Glutamatergic neuron (in vitro differentiated cells): ENCODE data around the gene TCTN1. TPM values are rescaled to one million over a fixed set of nuclear protein-coding genes. Genes with fewer than 3 reads are reported as not detected.

Source experiments
- DNase-seq: peaks from one replicate; pipeline ENCODE4 v3.0.0; 2022
- H3K27ac Mint-ChIP-seq: one replicate; pipeline ENCODE4 v1.8.0; 2020; ENCODE audit warnings: mild to moderate bottlenecking, mixed read lengths, inconsistent platforms; ENCODE audit not compliant: unreplicated experiment
- H3K27me3 Mint-ChIP-seq: one replicate; pipeline ENCODE4 v1.8.0; 2020; ENCODE audit warnings: mild to moderate bottlenecking, moderate library complexity, mixed read lengths, inconsistent platforms; ENCODE audit not compliant: unreplicated experiment
- H3K36me3 Mint-ChIP-seq: one replicate; pipeline ENCODE4 v1.8.0; 2020; ENCODE audit warnings: mild to moderate bottlenecking, mixed read lengths, inconsistent platforms; ENCODE audit not compliant: unreplicated experiment
- H3K4me1 Mint-ChIP-seq: one replicate; pipeline ENCODE4 v1.8.0; 2020; ENCODE audit warnings: mild to moderate bottlenecking, low read depth, mixed read lengths, inconsistent platforms; ENCODE audit not compliant: unreplicated experiment
- H3K4me3 Mint-ChIP-seq: one replicate; pipeline ENCODE4 v1.8.0; 2020; ENCODE audit warnings: mild to moderate bottlenecking, mixed read lengths, inconsistent platforms; ENCODE audit not compliant: unreplicated experiment
- H3K9me3 Mint-ChIP-seq: one replicate; pipeline ENCODE4 v1.8.0; 2020; ENCODE audit warnings: mild to moderate bottlenecking, moderate library complexity, mixed read lengths, inconsistent platforms; ENCODE audit not compliant: unreplicated experiment
- CTCF ChIP-seq: fragments of 200-600 bp; sonication (generic); IDR thresholded peaks from one replicate; pipeline ENCODE4 v1.5.0; 2021; ENCODE audit not compliant: partially characterized antibody, unreplicated experiment
- total RNA-seq: library from RNA; stranded (reverse); fragmentation: NEBNext Ultra II Directional; extraction: Animal tissue kit (Norgen Biotek cat#: 25700); gene quantifications from one replicate; pipeline ENCODE4 v1.2.1, GENCODE V29; 2021; ENCODE audit not compliant: unreplicated experiment

TCTN1 gene
- total RNA-seq, 1 donor from 2014 or later, result 21.8 TPM

DNA sequence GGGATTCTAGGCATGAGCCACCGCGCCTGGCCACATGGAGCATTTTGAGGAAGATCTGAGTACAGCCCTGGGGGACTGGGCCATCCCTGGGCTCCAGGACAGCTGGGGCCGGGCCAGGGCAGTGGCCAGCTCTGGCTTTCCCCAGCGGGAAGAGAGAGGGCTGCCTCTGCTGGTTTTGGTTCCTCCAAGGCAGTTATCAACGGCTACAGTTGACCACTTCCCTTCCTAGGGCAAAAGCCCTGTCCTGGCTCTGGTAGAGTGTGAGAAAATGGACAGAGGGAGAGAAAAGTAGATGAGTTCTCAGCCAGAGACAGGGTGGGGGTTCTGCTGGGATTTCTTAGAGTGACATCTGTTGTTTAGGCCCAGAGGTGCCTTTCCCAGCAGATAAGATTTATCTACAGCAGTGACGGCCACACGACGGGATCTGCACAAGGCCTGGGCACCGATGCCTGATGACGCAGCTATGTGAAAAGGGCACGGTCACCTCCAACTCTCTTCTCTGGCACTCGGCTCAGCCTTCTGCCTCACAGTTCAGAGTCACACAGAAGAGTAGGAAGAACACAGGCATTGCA lies 80.5 kb downstream of the TCTN1 start:
- Mint-ChIP-seq H3K4me3 (no peak overlapping the region), H3K27me3 (peaks cover 19% of the 10 kb centered on the region), H3K9me3 (peaks cover 2% of the 10 kb centered on the region), H3K36me3 (no peaks in the 10 kb centered on the region), H3K27ac (no peak overlapping the region), H3K4me1 (peaks cover 3% of the 10 kb centered on the region)
- no peak for DNase-seq
- no peak for TF ChIP-seq CTCF

GRCh38 chr12:110696283-110696682 lies 82.4 kb downstream of the TCTN1 start:
- H3K36me3 Mint-ChIP-seq, result no peaks in the 10 kb centered on the region
- no peak overlapping the region for H3K27ac Mint-ChIP-seq
- H3K27me3 Mint-ChIP-seq, result peaks cover 10% of the 10 kb centered on the region

DNA sequence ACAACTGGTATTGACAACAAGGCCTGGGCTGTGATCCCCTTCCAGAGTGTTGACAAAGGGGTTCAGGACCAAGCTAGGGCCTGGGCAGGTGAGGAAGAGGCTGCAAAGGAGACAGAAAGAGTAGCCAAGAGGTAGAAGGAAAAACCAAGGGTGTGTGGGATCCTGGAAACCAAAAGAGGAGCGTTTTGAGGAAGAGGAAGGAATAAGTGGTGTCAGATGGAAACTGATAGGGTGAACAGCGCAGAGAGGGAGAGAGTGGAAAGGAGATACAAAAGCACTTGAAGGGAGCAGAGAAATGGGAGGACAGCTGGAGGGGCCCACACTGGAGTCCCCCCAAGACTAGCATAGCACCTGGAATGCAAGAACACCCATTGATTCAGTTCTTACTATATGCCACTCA lies 83.3 kb downstream of the TCTN1 start:
- Mint-ChIP-seq H3K27me3 (peaks cover 4% of the 10 kb centered on the region), H3K4me3 (no peak overlapping the region), H3K36me3 (no peaks in the 10 kb centered on the region), H3K9me3 (peaks cover 3% of the 10 kb centered on the region), H3K27ac (no peak overlapping the region), H3K4me1 (peaks cover 3% of the 10 kb centered on the region)
- no peak for DNase-seq
- no peak for TF ChIP-seq CTCF

More at GRCh38 chr12:110696283-110696682, 82.4 kb downstream of the TCTN1 start:
- peaks cover 3% of the 10 kb centered on the region for H3K4me1 Mint-ChIP-seq
- TF ChIP-seq CTCF, result no peak
- H3K9me3 Mint-ChIP-seq, result peaks cover 2% of the 10 kb centered on the region
- H3K4me3 Mint-ChIP-seq, result no peak overlapping the region
- no peak for DNase-seq

DNA sequence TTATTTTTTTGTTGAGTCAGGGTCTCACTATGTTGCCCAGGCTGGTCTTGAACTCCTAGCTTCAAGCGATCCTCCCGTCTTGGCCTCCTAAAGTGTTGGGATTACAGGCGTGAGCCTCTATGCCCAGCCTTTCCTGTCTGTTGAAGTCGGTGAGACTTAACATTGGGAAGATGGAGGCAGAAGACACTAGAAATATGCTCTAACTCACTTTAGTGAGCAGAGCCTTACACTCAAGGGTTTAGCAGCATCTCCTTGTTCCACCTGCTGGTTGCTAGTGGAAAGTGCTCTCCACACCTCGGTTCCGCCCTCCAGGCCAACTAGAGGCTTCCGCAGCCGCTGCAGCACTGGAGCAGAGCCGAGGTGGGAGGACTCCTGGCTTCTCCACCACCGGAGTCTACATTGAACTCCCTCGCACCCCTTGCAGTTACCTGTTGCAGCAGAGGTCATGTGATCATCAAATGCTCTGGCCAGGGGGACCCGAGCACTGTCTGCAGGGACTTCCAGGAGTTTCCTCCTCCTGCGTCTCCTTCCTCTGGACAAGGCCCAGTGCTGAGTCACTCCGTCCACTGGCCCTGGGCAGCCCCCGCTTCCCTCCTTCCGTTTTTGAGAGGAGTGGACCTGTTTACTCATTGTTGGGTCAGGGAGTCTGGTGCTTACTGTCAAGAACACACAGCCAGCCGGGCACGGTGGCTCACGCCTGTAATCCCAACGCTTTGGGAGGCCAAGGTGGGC lies 84.4 kb downstream of the TCTN1 start:
- peaks cover 4% of the 10 kb centered on the region for H3K27me3 Mint-ChIP-seq
- H3K27ac Mint-ChIP-seq, result no peak overlapping the region
- peak; percentile 69 for DNase-seq
- peaks cover 3% of the 10 kb centered on the region for H3K4me1 Mint-ChIP-seq
- no peak overlapping the region for H3K4me3 Mint-ChIP-seq
- H3K36me3 Mint-ChIP-seq, result no peaks in the 10 kb centered on the region
- peaks cover 3% of the 10 kb centered on the region for H3K9me3 Mint-ChIP-seq
- peak; percentile 50 for TF ChIP-seq CTCF

Other genes starting within 250 kb of the TCTN1 start
- 93.7 TPM for gene ANAPC7, start 210.4 kb upstream of the TCTN1 start, total RNA-seq
- gene ARPC3, start 163.8 kb upstream of the TCTN1 start, total RNA-seq, result 190 TPM
- gene GPN3, start 145.9 kb upstream of the TCTN1 start, total RNA-seq, result 17.5 TPM
- 21.7 TPM for gene FAM216A, start 145.3 kb upstream of the TCTN1 start, total RNA-seq
- gene VPS29, start 112.0 kb upstream of the TCTN1 start, total RNA-seq, result 94.6 TPM
- gene RAD9B, start 111.8 kb upstream of the TCTN1 start, total RNA-seq, result 0.49 TPM
- 11.4 TPM for gene PPTC7, start 30.8 kb upstream of the TCTN1 start, total RNA-seq
- 0.71 TPM for gene HVCN1, start 75.0 kb downstream of the TCTN1 start, total RNA-seq
- gene PPP1CC, start 128.8 kb downstream of the TCTN1 start, total RNA-seq, result 137 TPM
- gene CCDC63, start 232.9 kb downstream of the TCTN1 start, total RNA-seq, result 0.32 TPM